Type B pancreatic cell (in vitro differentiated cells): Measurements from ENCODE around the gene SNX18. TPM values are rescaled to one million over a fixed set of nuclear protein-coding genes. Genes with fewer than 3 reads are reported as not detected.

ENCODE experiments used
- DNase-seq: peaks from one replicate; pipeline ENCODE4 v3.0.0; 2021; ENCODE audit warnings: mixed read lengths; ENCODE audit not compliant: unreplicated experiment; ENCODE audit errors: extremely low spot score
- H3K27ac Mint-ChIP-seq: 2 replicates; pipeline ENCODE4 v1.8.0; 2021; ENCODE audit warnings: mild to moderate bottlenecking, mixed read lengths
- H3K27me3 Mint-ChIP-seq: 2 replicates; pipeline ENCODE4 v1.8.0; 2021; ENCODE audit warnings: mixed read lengths
- H3K36me3 Mint-ChIP-seq: 2 replicates; pipeline ENCODE4 v1.8.0; 2021; ENCODE audit warnings: mixed read lengths
- H3K4me1 Mint-ChIP-seq: one replicate; pipeline ENCODE4 v1.8.0; 2021; ENCODE audit warnings: mixed read lengths; ENCODE audit not compliant: unreplicated experiment
- H3K4me3 Mint-ChIP-seq: 2 replicates; pipeline ENCODE4 v1.8.0; 2021; ENCODE audit warnings: mild to moderate bottlenecking, mixed read lengths
- H3K9me3 Mint-ChIP-seq: 2 replicates; pipeline ENCODE4 v1.8.0; 2021; ENCODE audit warnings: mixed read lengths
- CTCF ChIP-seq: fragments of 200-600 bp; sonication (generic); conservative IDR thresholded peaks from 2 replicates; pipeline ENCODE4 v1.5.0; 2021; ENCODE audit warnings: antibody characterized with exemption, mild to moderate bottlenecking
- total RNA-seq: library from RNA; stranded (reverse); gene quantifications from 2 replicates; pipeline ENCODE4 v1.2.1, GENCODE V29; 2021; ENCODE audit warnings: low replicate concordance

The SNX18 gene
- total RNA-seq, 1 donor from 2014 or later, result 27.1 TPM

- TF ChIP-seq CTCF, result no peak
- DNase-seq, result no peak
- Mint-ChIP-seq H3K4me3 (no peak overlapping the region), H3K27ac (no peak overlapping the region), H3K9me3 (no peaks in the 10 kb centered on the region), H3K36me3 (peaks cover 10% of the 10 kb centered on the region), H3K27me3 (no peaks in the 10 kb centered on the region), H3K4me1 (peaks cover 39% of the 10 kb centered on the region)
Measured at GRCh38 chr5:54524704-54525103, 7.1 kb downstream of the SNX18 start.

- H3K4me3 Mint-ChIP-seq, result no peak overlapping the region
- TF ChIP-seq CTCF, result no peak
- H3K27ac Mint-ChIP-seq, result no peak overlapping the region
- H3K27me3 Mint-ChIP-seq, result no peaks in the 10 kb centered on the region
- no peaks in the 10 kb centered on the region for H3K9me3 Mint-ChIP-seq
- DNase-seq, result no peak
- peaks cover 33% of the 10 kb centered on the region for H3K4me1 Mint-ChIP-seq
- peaks cover 9% of the 10 kb centered on the region for H3K36me3 Mint-ChIP-seq
Measured at GRCh38 chr5:54525261-54525660, 7.7 kb downstream of the SNX18 start.

GRCh38 chr5:54525692-54526091 lies 8.1 kb downstream of the SNX18 start:
- no peak for DNase-seq
- peaks cover 9% of the 10 kb centered on the region for H3K36me3 Mint-ChIP-seq
- no peaks in the 10 kb centered on the region for H3K27me3 Mint-ChIP-seq
- no peak overlapping the region for H3K27ac Mint-ChIP-seq
- no peak for TF ChIP-seq CTCF
- no peaks in the 10 kb centered on the region for H3K9me3 Mint-ChIP-seq
- H3K4me3 Mint-ChIP-seq, result no peak overlapping the region
- peaks cover 29% of the 10 kb centered on the region for H3K4me1 Mint-ChIP-seq

GRCh38 chr5:54526604-54527288 lies 9.2 kb downstream of the SNX18 start:
- Mint-ChIP-seq H3K27me3 (no peaks in the 10 kb centered on the region), H3K9me3 (no peaks in the 10 kb centered on the region), H3K27ac (no peak overlapping the region), H3K4me3 (no peak overlapping the region), H3K4me1 (peaks cover 31% of the 10 kb centered on the region), H3K36me3 (peaks cover 15% of the 10 kb centered on the region)
- no peak for TF ChIP-seq CTCF
- DNase-seq, result no peak

GRCh38 chr5:54528633-54529209 lies 11.2 kb downstream of the SNX18 start:
- Mint-ChIP-seq H3K27me3 (no peaks in the 10 kb centered on the region), H3K27ac (no peak overlapping the region), H3K36me3 (peaks cover 6% of the 10 kb centered on the region), H3K4me1 (peaks cover 19% of the 10 kb centered on the region), H3K9me3 (no peaks in the 10 kb centered on the region), H3K4me3 (no peak overlapping the region)
- DNase-seq, result no peak
- no peak for TF ChIP-seq CTCF
